DOHH2 (cell line): ENCODE measurements around the gene TSG101.

ENCODE experiments used
- EZH2phosphoT487 ChIP-seq: fragments of 200-600 bp; sonication (generic); IDR thresholded peaks from 2 replicates; pipeline ENCODE4 v1.6.1; 2017; ENCODE audit warnings: borderline replicate concordance, mild to moderate bottlenecking, antibody characterized with exemption, low read length, moderate library complexity, mixed read lengths
- TF ChIP-seq, protein P1 (sequence below): fragments of 200-600 bp; sonication (generic); IDR thresholded peaks from one replicate; pipeline ENCODE4 v1.5.1; 2014; ENCODE audit warnings: antibody characterized with exemption, mild to moderate bottlenecking, low read depth, low read length; ENCODE audit not compliant: poor library complexity, severe bottlenecking

DNA sequence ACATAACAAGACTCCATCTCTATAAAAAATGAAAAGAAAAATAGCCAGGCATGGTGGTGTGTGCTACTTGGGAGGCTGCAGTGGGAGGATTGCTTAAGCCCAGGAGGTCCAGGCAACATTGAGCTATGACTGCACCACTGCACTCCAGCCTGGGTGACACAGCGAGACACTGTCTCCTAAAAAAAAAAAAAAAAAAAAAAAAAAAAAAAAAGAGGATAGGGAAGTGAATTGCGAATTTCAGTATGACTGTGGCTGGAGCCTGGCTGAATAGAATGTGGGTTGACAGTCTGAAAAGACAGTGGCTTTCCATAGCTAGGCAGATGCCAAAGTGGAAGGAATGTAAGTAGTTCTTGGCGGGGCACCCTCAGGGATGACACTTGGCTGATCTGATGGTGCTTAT, 77.5 kb downstream of the TSG101 start:
- TF ChIP-seq, protein P1, sequence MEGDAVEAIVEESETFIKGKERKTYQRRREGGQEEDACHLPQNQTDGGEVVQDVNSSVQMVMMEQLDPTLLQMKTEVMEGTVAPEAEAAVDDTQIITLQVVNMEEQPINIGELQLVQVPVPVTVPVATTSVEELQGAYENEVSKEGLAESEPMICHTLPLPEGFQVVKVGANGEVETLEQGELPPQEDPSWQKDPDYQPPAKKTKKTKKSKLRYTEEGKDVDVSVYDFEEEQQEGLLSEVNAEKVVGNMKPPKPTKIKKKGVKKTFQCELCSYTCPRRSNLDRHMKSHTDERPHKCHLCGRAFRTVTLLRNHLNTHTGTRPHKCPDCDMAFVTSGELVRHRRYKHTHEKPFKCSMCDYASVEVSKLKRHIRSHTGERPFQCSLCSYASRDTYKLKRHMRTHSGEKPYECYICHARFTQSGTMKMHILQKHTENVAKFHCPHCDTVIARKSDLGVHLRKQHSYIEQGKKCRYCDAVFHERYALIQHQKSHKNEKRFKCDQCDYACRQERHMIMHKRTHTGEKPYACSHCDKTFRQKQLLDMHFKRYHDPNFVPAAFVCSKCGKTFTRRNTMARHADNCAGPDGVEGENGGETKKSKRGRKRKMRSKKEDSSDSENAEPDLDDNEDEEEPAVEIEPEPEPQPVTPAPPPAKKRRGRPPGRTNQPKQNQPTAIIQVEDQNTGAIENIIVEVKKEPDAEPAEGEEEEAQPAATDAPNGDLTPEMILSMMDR, result no peak
- no peak for TF ChIP-seq EZH2phosphoT487
